Activated CD4-positive, alpha-beta memory T cell treated with anti-CD3 and anti-CD28 coated beads for 36 hours (primary cell): ENCODE results near the gene MDM4. TPM values are rescaled to one million over a fixed set of nuclear protein-coding genes. Genes with fewer than 3 reads are reported as not detected.
"Not testable (repeated sequence)": the region's sequence is repeated elsewhere in the genome, so short reads cannot be mapped to it uniquely, and the experiment has no call there.

Experiments
- CTCF ChIA-PET: fragments of 350-600 bp; sonication (Branson Sonifier 250); formaldehyde crosslinking; loops from one replicate; lab custom pipeline; 2021; ENCODE audit warnings: antibody characterized with exemption, inconsistent platforms; lab: Charles Lee
- POLR2A ChIA-PET: fragments of 350-600 bp; sonication (Branson Sonifier 250); formaldehyde crosslinking; loops from one replicate; lab custom pipeline; 2021; ENCODE audit warnings: antibody characterized with exemption; lab: Charles Lee
- DNase-seq: peaks from one replicate; pipeline ENCODE4 v3.0.0-alpha.2; 2020
- H3K27ac Mint-ChIP-seq: one replicate; pipeline ENCODE4 v1.8.0; 2021; ENCODE audit warnings: mixed read lengths
- H3K27me3 Mint-ChIP-seq: one replicate; pipeline ENCODE4 v1.8.0; 2021; ENCODE audit warnings: mixed read lengths
- H3K36me3 Mint-ChIP-seq: one replicate; pipeline ENCODE4 v1.8.0; 2021; ENCODE audit warnings: mixed read lengths
- H3K4me1 Mint-ChIP-seq: one replicate; pipeline ENCODE4 v1.8.0; 2021; ENCODE audit warnings: low read depth, mixed read lengths
- H3K4me3 Mint-ChIP-seq: one replicate; pipeline ENCODE4 v1.8.0; 2021; ENCODE audit warnings: mild to moderate bottlenecking, mixed read lengths
- H3K9me3 Mint-ChIP-seq: one replicate; pipeline ENCODE4 v1.8.0; 2021; ENCODE audit warnings: mixed read lengths
- intact Hi-C: fragments of 100-400 bp; cut with micrococcal nuclease; formaldehyde crosslinking; loops from one replicate; pipeline ENCODE4 v1.15.1; 2023
- total RNA-seq, 2 experiments: library from RNA; stranded (reverse); gene quantifications; one replicate each; pipeline ENCODE4 v1.2.3, GENCODE V29; 2021

The MDM4 gene
- total RNA-seq, 2 experiments from 2014 or later: 88.0 to 90.8 TPM

DNA sequence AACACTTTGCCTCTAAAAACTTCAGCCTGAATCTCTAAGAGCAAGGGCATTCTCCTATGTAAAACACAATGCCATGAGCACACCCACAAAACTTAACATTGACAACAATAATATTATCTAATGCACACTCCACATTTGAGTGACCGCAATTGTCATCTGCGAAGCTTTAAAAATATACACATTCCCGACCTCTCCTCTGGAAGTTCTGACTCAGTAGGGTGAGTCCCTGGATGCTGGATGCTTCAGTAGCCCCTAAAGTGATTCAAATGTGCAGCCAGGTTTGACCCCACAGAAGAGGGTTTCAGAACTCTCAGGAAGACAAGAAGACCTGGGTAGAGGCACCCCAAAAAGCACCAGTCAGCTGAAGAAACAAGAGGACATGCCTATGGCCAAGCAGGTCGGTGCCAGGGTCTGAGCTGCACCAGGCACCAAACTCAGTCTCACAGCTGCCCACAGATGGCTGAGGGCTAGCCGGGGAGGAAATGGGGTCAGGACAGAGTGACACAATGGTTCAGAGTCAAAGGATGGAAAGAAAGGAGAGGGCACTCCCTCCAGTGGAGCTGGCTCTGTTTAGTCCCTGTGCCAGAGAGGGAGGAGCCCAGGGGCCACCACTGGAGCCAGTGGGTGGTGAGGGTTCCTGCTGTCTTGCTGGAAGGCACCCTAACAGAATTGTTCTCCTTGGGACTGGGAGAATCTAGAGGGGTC lies 39.0 kb upstream of the MDM4 start:
- H3K27me3 Mint-ChIP-seq: no peaks in the 10 kb centered on the region
- ChIA-PET CTCF (interaction anchor here (0.7 to 4.3 kb wide), 7 partner anchors 17 to 79 kb away, joined by 3 to 25 read pairs (median 8); partner anchors contain the start of gene PIK3C2B), POLR2A (no interaction called here)
- H3K9me3 Mint-ChIP-seq: no peaks in the 10 kb centered on the region
- peaks cover 56% of the 10 kb centered on the region for H3K4me1 Mint-ChIP-seq
- no peak for DNase-seq
- H3K27ac Mint-ChIP-seq: no peak overlapping the region
- H3K4me3 Mint-ChIP-seq: no peak overlapping the region
- no peaks in the 10 kb centered on the region for H3K36me3 Mint-ChIP-seq
- intact Hi-C loops: no loop called here

DNA sequence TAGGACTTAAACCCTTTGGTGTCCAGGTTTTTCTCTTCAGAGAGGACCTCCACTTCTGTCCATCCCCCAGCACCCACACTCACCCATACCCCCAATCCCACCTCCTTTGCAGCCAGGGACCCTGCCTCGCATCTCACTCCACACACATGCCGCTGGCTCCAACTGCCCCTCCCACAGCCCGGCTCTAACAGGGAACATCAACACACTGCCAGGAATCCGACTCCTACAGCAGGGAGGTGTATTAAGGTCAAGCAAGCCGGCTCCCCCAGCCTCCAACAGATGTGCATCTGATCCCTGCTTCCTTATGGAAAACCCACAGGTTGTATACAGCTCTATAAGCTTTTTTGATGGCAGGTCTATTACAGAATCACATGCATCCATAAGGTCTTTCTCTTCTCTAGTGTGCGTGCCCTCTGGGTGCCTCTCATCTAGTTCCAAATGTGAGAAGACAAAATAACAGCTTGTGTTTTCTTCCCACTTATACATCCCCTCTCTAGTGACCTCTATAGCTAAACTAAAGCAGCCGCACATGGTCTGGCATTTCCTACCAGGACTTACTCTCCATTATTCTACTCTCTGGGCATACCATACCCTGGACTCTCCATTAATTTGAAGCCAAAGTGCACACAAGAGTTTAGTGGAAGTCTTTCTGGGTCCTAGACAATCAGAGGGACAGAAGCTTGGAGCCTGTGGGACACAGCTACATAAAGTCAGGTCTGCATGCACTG lies 37.9 kb upstream of the MDM4 start:
- H3K9me3 Mint-ChIP-seq: no peaks in the 10 kb centered on the region
- CTCF ChIA-PET: interaction anchor here (0.5 to 4.3 kb wide), 10 partner anchors 11 to 865 kb away, joined by 3 to 25 read pairs (median 8); partner anchors contain the start of gene PIK3C2B
- DNase-seq: no peak
- H3K4me1 Mint-ChIP-seq: peaks cover 59% of the 10 kb centered on the region
- peaks cover 3% of the 10 kb centered on the region for H3K36me3 Mint-ChIP-seq
- no peak overlapping the region for H3K4me3 Mint-ChIP-seq
- H3K27me3 Mint-ChIP-seq: no peaks in the 10 kb centered on the region
- H3K27ac Mint-ChIP-seq: no peak overlapping the region
- intact Hi-C loops: no loop called here
- POLR2A ChIA-PET: interaction anchor here (0.7 to 2.6 kb wide), 2 partner anchors 15 kb away, joined by 3 to 11 read pairs; partner anchors contain the start of gene PIK3C2B

GRCh38 chr1:204478921-204479320 lies 37.3 kb upstream of the MDM4 start:
- intact Hi-C loops: no loop called here
- H3K4me1 Mint-ChIP-seq: peaks cover 64% of the 10 kb centered on the region
- H3K36me3 Mint-ChIP-seq: peaks cover 3% of the 10 kb centered on the region
- H3K9me3 Mint-ChIP-seq: no peaks in the 10 kb centered on the region
- DNase-seq: no peak
- POLR2A ChIA-PET: interaction anchor here (0.7 to 2.6 kb wide), 2 partner anchors 15 kb away, joined by 3 to 11 read pairs; partner anchors contain the start of gene PIK3C2B
- H3K27ac Mint-ChIP-seq: no peak overlapping the region
- CTCF ChIA-PET: interaction anchor here (0.5 to 4.3 kb wide), 9 partner anchors 10 to 866 kb away, joined by 3 to 25 read pairs (median 8); partner anchors contain the start of gene PIK3C2B
- no peak overlapping the region for H3K4me3 Mint-ChIP-seq
- H3K27me3 Mint-ChIP-seq: no peaks in the 10 kb centered on the region

DNA sequence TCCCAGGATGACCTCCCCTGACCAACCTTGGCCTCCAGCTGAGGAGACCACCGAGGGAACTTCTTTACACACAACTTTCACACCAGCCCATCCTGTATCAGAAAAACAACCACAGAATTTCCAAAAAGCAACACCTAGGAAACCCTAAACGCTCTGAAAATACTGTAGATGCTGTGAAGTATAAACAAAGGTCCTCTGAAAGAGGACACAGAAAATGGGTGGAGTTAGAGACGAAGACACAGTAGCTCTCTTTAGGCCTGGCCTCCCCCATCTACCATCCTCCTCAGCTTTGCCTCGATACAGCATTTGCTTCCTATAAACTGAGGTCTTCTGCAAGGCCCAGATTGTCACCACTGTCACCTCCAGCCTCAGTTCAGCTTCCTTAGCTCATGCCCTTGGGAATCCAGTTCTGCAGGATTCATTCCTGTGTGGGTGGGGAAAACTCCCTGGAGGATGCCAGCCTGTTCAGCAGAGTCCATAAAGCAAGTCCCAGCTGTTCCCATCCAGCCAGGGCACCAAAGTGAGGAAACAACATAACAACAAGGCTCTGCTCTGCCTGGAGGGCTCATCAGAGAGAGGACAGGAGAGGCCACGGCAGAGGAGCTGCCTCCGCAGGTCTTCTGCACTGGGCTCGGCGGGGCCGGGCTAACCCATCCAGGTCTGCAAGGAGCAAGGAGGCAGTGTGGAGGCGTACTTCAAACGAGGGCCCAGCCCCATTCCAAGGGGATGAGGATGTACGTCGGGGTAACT lies 36.6 kb upstream of the MDM4 start:
- no peak overlapping the region for H3K4me3 Mint-ChIP-seq
- POLR2A ChIA-PET: interaction anchor here (2.6 kb wide), 1 partner anchor 14 kb away, joined by 11 read pairs; the partner anchor contains the start of gene PIK3C2B

DNA sequence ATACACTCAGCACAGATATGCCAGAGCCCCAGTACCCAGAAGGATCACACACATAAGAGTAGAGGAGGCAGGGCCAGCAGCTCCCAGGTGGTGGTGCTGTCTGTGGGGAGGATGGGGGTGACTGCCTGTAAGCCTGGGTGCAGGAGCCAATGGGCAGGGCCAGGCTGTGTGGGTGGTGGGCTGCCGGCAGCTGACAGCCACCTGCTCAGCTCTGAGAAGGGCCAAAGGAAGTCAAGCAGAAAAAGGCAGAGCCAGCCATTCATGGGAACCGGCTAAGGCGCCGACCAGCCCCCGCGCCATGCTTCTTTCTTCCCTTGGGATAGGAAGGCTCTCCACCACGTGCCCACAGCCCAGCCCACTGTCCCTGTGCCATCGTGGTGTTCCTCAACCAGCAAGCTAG lies 35.7 kb upstream of the MDM4 start:
- Mint-ChIP-seq H3K27ac (no peak overlapping the region), H3K4me3 (no peak overlapping the region), H3K4me1 (peaks cover 65% of the 10 kb centered on the region), H3K27me3 (no peaks in the 10 kb centered on the region), H3K9me3 (no peaks in the 10 kb centered on the region), H3K36me3 (peaks cover 5% of the 10 kb centered on the region)
- POLR2A ChIA-PET: interaction anchor here (2.6 kb wide), 1 partner anchor 13 kb away, joined by 11 read pairs; the partner anchor contains the start of gene PIK3C2B
- intact Hi-C loops: no loop called here
- CTCF ChIA-PET: interaction anchor here (0.7 to 1.2 kb wide), 3 partner anchors 14 to 23 kb away, joined by 3 to 6 read pairs (median 4); partner anchors contain the start of gene PIK3C2B
- no peak for DNase-seq

More for the DNA sequence above, 36.6 kb upstream of the MDM4 start:
- DNase-seq: no peak
- CTCF ChIA-PET: interaction anchor here (0.9 to 4.3 kb wide), 8 partner anchors 9 to 328 kb away, joined by 3 to 25 read pairs (median 8); partner anchors contain the start of gene PIK3C2B
- no peak overlapping the region for H3K27ac Mint-ChIP-seq
- peaks cover 3% of the 10 kb centered on the region for H3K36me3 Mint-ChIP-seq
- no peaks in the 10 kb centered on the region for H3K27me3 Mint-ChIP-seq
- intact Hi-C loops: no loop called here
- H3K9me3 Mint-ChIP-seq: no peaks in the 10 kb centered on the region
- H3K4me1 Mint-ChIP-seq: peaks cover 64% of the 10 kb centered on the region

DNA sequence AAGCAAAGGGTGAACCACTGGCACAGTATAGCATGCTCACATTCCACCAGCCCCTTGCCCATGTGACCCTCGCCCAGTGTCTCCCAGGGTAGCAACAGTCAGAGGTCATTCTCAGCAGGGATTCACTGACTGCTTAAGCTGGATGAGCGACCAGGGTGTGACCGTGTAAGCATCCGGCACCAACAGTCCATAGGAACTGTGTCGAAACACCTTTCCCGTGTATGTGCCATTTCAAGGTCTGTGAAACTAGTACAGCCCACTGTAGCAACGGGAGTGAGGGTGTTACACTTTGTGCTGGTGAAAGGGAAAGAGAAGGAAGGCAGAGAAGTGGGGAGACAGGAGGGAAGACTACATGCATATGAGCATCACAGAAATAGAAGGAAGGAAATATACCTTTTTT lies 32.4 kb upstream of the MDM4 start:
- no peaks in the 10 kb centered on the region for H3K27me3 Mint-ChIP-seq
- H3K27ac Mint-ChIP-seq: no peak overlapping the region
- no peaks in the 10 kb centered on the region for H3K9me3 Mint-ChIP-seq
- no peak for DNase-seq
- CTCF ChIA-PET: no interaction called here
- POLR2A ChIA-PET: no interaction called here
- intact Hi-C loops: no loop called here
- H3K4me3 Mint-ChIP-seq: no peak overlapping the region
- peaks cover 10% of the 10 kb centered on the region for H3K36me3 Mint-ChIP-seq
- H3K4me1 Mint-ChIP-seq: peaks cover 59% of the 10 kb centered on the region

DNA sequence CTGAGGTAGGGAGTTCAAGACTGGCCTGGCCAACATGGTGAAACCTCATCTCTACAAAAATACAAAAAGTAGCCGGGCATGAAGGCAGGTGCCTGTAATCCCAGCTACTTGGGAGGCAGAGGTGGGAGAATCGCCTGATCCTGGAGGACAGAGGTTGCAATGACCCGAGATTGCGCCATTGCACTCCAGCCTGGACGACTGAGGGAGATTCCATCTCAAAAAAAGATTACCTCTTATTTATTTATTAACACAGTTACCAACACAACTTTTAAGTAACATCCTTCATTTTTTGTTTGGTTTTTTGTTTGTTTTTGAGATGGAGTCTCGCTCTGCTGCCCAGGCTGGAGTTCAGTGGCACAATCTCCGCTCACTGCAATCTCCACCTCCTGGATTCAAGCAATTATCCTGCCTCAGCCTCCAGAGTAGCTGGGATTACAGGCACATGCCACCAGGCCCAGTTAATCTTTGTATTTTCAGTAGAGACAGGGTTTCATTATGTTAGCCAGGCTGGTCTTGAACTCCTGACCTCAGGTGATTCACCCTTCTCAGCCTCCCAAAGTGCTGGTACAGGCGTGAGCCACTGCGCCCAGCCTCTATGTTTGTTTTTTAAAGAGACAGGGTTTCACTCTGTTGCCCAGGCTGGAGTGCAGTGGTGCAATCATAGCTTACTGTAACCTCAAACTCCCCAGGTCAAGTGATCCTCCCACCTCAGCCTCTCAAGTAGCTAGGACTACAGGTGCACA lies 29.5 kb upstream of the MDM4 start:
- peaks cover 19% of the 10 kb centered on the region for H3K36me3 Mint-ChIP-seq

GRCh38 chr1:204487256-204487615 lies 29.0 kb upstream of the MDM4 start:
- no peak for DNase-seq
- Mint-ChIP-seq H3K9me3 (no peaks in the 10 kb centered on the region), H3K27ac (no peak overlapping the region), H3K36me3 (peaks cover 19% of the 10 kb centered on the region), H3K4me3 (no peak overlapping the region), H3K4me1 (peaks cover 64% of the 10 kb centered on the region), H3K27me3 (no peaks in the 10 kb centered on the region)
- ChIA-PET CTCF (interaction anchor here (1.0 to 5.1 kb wide), 4 partner anchors 14 to 57 kb away, joined by 4 to 28 read pairs (median 10); no protein-coding TSS in a partner anchor), POLR2A (no interaction called here)
- intact Hi-C loops: no loop called here

More for the DNA sequence above, 29.5 kb upstream of the MDM4 start:
- H3K27ac Mint-ChIP-seq, H3K27me3 Mint-ChIP-seq, intact Hi-C loops, H3K9me3 Mint-ChIP-seq, POLR2A ChIA-PET, H3K4me3 Mint-ChIP-seq: not testable (repeated sequence)
- peaks cover 58% of the 10 kb centered on the region for H3K4me1 Mint-ChIP-seq
- CTCF ChIA-PET: interaction anchor here (1.3 to 5.1 kb wide), 2 partner anchors 43 to 56 kb away, joined by 4 to 28 read pairs; no protein-coding TSS in a partner anchor
- peak; percentile 31 for DNase-seq

DNA sequence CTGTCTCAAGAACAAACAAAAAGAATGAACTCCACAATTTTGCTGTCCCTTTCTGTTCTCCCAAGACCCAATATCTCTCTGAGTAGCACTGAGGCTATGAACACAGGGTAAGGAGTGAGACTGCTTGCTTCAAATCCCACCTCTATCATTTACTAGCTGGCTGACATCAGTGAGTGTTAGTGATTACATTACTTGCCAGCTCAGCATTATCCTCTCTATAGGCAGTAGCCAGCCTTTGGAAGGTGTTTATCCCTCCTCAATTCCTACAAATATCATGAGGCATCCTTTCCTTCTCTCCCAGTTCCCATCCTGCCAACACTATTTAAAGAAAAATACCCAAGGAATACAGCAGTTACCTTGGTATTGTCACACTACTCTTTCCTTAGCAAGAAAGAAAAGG lies 24.6 kb upstream of the MDM4 start:
- Mint-ChIP-seq H3K27me3 (no peaks in the 10 kb centered on the region), H3K27ac (peak overlapping the region; percentile 92), H3K36me3 (peaks cover 18% of the 10 kb centered on the region), H3K4me3 (peak overlapping the region; percentile 84), H3K9me3 (no peaks in the 10 kb centered on the region), H3K4me1 (peaks cover 72% of the 10 kb centered on the region)
- intact Hi-C loops: loop anchor here (10.0 kb wide), 1 partner anchor 1487 kb away; the partner anchor contains the start of gene TMEM183A
- DNase-seq: no peak
- ChIA-PET POLR2A (interaction anchor here (1.0 to 1.1 kb wide), 3 partner anchors 15 to 81 kb away, joined by 3 to 4 read pairs (median 3); no protein-coding TSS in a partner anchor), CTCF (interaction anchor here (0.9 to 20.5 kb wide), 6 partner anchors 10 to 329 kb away, joined by 3 to 1224 read pairs (median 11); no protein-coding TSS in a partner anchor)

DNA sequence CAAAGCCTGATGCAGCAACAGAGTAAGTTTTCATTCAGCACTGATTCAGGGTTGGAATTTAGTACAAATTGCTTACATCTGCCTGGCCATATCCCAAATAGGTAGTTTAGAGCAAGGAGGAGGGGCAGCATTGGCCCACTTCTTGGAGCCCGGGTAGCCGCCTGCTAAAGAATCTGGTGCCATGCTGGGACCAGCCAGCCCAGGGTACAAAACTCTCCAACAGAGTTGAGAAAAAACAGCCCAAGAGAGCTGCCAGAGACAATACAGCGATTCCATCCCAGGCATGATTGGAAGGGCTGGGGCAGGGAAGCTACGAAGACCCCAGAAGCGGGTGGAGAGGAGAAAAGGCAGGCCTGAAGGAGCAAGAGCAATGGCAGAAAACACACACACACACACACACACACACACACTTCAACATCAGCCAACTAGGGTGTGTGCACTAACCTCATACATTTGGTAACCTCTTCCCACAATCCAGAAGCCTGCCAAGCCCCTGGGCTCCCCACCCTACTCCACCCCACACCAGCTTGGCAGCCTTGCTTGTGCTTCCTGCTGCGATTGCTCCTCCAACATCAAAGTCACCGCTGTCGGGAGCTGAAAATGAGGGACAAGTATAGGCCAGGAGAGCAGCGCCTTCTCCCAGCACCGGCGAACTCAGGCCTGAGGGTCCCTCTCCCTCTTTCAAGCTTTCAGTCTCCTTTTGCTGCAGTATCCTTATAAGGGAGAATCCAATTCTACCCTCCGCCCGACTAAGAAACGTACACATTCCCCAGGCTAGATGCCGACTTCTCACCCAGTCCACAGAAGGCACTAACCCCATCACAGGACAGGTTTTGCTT lies 22.8 kb upstream of the MDM4 start:
- DNase-seq: peak; percentile 38
- ChIA-PET POLR2A (interaction anchor here (0.7 to 4.4 kb wide), 16 partner anchors 9 to 84 kb away, joined by 3 to 24 read pairs (median 4); partner anchors contain the start of gene MDM4), CTCF (interaction anchor here (0.6 to 20.5 kb wide), 16 partner anchors 10 to 1136 kb away, joined by 3 to 1224 read pairs (median 6); partner anchors contain the start of gene PLEKHA6)
- H3K9me3 Mint-ChIP-seq: no peaks in the 10 kb centered on the region
- H3K36me3 Mint-ChIP-seq: peaks cover 12% of the 10 kb centered on the region
- H3K4me3 Mint-ChIP-seq: peak overlapping the region; percentile 84
- H3K27ac Mint-ChIP-seq: peak overlapping the region; percentile 92
- H3K27me3 Mint-ChIP-seq: no peaks in the 10 kb centered on the region
- peaks cover 57% of the 10 kb centered on the region for H3K4me1 Mint-ChIP-seq
- intact Hi-C loops: loop anchor here (10.0 kb wide), 1 partner anchor 1489 kb away; the partner anchor contains the start of gene TMEM183A
